GM12865 (cell line): ENCODE results near the gene TMC4.
"Not testable (repeated sequence)": the region's sequence is repeated elsewhere in the genome, so short reads cannot be mapped to it uniquely, and the experiment has no call there.

Experiments used
- DNase-seq: peaks from one replicate; pipeline ENCODE4 v3.0.0; 2010; ENCODE audit warnings: low read depth
- H3K4me3 ChIP-seq: 2 replicates; pipeline ENCODE4 v1.5.1; 2011; ENCODE audit warnings: mild to moderate bottlenecking, low read depth, low read length, control low read depth
- CTCF ChIP-seq: IDR thresholded peaks from 2 replicates; pipeline ENCODE4 v1.5.1; 2011; ENCODE audit warnings: low read length, control low read depth, low read depth, inconsistent platforms; ENCODE audit not compliant: insufficient read depth; ENCODE audit errors: missing control alignments

TMC4 gene, protein sequence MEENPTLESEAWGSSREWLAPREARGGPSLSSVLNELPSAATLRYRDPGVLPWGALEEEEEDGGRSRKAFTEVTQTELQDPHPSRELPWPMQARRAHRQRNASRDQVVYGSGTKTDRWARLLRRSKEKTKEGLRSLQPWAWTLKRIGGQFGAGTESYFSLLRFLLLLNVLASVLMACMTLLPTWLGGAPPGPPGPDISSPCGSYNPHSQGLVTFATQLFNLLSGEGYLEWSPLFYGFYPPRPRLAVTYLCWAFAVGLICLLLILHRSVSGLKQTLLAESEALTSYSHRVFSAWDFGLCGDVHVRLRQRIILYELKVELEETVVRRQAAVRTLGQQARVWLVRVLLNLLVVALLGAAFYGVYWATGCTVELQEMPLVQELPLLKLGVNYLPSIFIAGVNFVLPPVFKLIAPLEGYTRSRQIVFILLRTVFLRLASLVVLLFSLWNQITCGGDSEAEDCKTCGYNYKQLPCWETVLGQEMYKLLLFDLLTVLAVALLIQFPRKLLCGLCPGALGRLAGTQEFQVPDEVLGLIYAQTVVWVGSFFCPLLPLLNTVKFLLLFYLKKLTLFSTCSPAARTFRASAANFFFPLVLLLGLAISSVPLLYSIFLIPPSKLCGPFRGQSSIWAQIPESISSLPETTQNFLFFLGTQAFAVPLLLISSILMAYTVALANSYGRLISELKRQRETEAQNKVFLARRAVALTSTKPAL

GRCh38 chr19:54172471-54173358 lies at the start of gene TMC4:
Gene TMC4 (minus strand): TSS chr19:54173160. CDS start chr19:54173117, 43 bp downstream.
- no peak within 1 kb of the TSS for H3K4me3 ChIP-seq
- no peak for TF ChIP-seq CTCF

DNA sequence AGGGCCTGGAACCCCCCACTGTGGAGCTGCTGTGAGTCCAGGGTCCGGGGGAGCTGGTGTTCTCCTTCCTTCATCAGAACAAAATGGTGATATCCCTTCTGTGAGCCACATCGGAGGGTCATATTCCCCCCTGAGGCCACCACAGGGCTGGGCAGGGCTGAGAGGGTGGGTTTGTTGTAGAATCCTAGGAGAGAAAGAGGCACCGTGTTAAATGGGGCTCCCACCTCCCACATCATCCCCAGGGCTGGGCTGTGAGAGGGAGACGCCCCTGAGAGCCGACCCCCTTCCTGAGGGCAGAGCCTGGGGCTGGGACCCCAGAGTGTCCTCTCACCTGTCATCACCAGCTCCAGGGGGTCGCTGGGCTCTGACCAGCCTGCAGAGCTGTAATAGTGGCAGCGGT lies 49.0 kb upstream of the TMC4 start:
- not testable (repeated sequence) for H3K4me3 ChIP-seq, DNase-seq

More at GRCh38 chr19:54172471-54173358, at the start of gene TMC4:
- no peak for DNase-seq

- DNase-seq, H3K4me3 ChIP-seq: not testable (repeated sequence)
Measured at GRCh38 chr19:54219702-54220101, 46.7 kb upstream of the TMC4 start.

DNA sequence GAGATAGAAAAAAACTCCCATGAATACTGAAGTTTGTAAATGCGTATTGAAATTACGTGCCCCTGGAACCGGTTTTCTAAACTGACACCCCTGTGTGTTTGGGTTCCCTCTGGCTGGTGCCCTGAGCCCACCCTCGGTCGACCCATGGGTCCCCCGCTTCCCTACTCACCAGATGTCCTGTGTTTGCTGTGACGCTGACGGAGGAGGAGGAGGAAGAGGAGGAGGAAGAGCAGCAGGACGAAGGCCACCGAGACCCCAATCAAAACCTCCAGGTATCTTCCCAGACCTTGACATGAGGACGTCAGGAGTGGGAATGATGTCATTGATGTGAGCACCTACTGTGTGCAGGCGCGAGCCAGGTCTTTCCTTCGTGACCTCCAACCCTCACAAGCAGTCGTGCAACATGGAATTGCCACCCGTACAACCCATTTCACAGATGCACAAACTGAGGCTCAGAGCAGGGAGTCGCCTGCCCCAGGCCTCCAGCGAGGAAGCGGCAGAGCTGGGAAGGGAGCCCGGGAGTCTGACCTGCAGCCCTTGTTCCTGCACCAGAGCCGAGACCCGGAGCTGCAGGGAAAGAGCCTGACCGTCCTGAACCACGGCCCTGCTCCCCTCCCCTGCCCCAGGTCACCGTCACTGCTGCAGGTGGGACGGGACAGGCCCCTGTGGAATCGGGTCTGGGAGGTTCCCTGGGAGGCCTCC lies 46.2 kb upstream of the TMC4 start:
- no peak for DNase-seq
- H3K4me3 ChIP-seq, result no peak overlapping the region
- no peak for TF ChIP-seq CTCF

- TF ChIP-seq CTCF, result no peak
- DNase-seq, result no peak
- no peak overlapping the region for H3K4me3 ChIP-seq
Measured at GRCh38 chr19:54218259-54218658, 45.3 kb upstream of the TMC4 start.

DNA sequence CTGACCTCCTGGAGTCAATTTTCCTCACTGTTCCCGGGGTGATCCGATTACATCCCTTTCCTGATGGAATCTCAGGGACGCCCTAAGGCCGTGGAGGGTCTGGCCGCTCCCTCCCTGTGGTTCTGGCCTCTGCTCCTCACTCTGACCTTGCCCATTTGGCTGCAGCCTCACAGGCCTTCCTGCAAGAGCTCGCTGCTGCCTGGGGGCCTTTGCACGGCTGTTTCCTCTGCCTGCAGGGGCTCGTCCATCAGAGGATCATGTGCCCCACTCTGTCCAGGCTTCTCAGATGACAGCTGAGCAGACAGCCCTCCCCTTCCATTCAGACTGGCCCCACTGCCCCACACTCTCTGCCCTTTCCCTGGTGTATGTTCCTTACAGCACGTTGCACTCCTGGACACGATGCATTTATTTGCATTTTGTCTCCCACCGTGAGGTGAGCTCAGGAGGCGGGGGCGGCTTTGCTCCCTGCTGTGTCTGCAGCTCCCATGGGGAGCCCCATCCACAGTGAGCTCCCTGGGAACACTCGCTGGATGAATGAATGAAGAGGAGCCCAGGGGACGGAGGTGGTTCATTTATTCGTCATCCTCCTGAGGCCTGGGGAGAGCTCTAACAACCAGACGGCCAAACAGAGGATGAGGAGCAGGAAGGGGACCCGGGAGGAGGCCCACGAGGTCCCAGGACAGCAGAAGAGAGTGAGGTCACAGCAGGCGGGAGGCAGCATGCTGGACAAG lies 44.7 kb upstream of the TMC4 start:
- DNase-seq, H3K4me3 ChIP-seq: not testable (repeated sequence)

GRCh38 chr19:54216869-54217268 lies 43.9 kb upstream of the TMC4 start:
- TF ChIP-seq CTCF, result no peak
- no peak for DNase-seq
- H3K4me3 ChIP-seq, result no peak overlapping the region

DNA sequence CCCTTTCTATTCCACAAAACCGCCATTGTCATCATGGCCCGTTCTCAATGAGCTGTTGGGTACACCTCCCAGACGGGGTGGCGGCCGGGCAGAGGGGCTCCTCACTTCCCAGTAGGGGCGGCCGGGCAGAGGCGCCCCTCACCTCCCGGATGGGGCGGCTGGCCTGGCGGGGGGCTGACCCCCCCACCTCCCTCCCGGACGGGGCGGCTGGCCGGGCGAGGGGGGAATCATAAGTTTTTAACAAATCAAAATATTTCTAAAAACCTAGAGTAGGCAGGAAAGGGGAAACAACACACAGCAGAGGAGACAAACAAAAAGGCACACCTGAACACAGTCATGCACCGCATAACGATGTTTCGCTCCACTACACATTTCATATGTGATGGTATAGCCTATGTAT lies 41.8 kb upstream of the TMC4 start:
- not testable (repeated sequence) for DNase-seq, H3K4me3 ChIP-seq

DNA sequence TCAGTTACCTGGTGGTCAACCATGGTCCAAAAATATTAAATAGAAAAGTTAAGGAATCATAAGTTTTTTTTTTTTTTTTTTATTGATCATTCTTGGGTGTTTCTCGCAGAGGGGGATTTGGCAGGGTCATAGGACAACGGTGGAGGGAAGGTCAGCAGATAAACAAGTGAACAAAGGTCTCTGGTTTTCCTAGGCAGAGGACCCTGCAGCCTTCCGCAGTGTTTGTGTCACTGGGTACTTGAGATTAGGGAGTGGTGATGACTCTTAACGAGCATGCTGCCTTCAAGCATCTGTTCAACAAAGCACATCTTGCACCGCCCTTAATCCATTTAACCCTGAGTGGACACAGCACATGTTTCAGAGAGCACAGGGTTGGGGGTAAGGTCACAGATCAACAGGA lies 41.3 kb upstream of the TMC4 start:
- DNase-seq, H3K4me3 ChIP-seq: not testable (repeated sequence)
